NCI-H748 (cell line): ENCODE measurements around the gene TRIO.

Experiments
- DNase-seq: peaks from one replicate; lab custom pipeline; 2025; ENCODE audit not compliant: unreplicated experiment; lab: John Stamatoyannopoulos, UW

TRIO gene

GRCh38 chr5:14184725-14185124, 41.6 kb downstream of the TRIO start:
- DNase-seq, result no peak

GRCh38 chr5:14185326-14186058, 42.4 kb downstream of the TRIO start:
- DNase-seq, result no peak

- DNase-seq, result peak; percentile 37
Observed at GRCh38 chr5:14186059-14186830, 43.1 kb downstream of the TRIO start.

GRCh38 chr5:14187157-14187556, 44.0 kb downstream of the TRIO start:
- peak; percentile 33 for DNase-seq

GRCh38 chr5:14187660-14188059, 44.5 kb downstream of the TRIO start:
- peak; percentile 62 for DNase-seq

DNA sequence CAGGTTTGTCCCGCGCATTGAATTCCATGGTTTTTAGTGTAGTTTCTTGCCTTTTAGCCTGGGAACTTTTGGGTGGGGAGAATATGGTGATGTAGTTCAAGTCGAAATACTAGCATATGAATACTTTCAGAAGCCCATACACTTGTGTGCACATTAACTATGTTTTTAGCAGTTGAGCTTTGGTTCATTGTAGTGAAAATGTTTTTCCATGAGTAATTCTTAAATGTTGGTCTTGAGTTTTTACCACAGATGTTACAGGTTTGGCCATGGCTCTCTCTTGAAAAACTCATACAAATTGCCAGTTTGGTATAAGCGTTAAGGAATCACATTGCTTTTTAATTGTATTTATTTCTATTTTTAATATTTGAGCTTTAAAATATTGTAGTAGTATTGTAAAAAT, 45.6 kb downstream of the TRIO start:
- DNase-seq, result no peak

DNA sequence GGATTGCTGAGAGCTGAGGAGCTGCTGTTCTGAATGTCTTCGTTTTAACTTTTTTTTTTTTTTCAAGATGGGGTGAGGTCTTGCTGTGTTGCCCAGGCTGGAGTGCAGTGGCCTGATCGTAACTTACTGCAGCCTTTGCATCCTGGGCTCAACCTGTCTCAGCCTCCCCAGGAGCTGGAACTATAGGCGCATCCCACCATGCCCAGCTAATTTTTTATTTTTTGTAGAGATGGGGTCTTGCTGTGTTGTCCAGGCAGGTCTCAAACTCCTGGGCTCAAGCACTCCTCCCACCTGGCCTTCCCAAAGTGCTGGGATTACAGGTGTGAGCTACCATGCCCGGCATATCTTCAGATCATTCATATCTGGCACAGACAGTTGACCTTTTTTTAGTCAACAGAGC, 46.5 kb downstream of the TRIO start:
- DNase-seq, result no peak

- no peak for DNase-seq
Observed at GRCh38 chr5:14190194-14191164, 47.3 kb downstream of the TRIO start.

DNA sequence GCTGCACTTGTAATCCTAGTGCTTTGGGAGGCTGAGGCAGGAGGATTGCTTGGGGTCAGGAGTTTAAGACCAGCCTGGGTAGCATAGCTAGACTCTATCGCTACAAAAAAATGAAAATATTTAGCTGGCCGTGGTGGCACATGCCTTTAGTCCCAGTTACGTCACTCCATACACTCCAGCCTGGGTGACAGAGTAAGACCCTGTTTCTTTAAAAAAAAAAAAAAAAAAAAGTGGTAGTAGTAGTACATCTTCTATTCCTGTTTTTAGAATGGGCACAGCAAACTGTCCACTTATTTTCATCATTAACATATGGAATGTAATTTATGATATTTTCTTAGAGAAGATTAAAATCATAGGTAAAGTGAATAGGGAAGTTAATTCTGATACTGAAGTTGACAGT, 48.2 kb downstream of the TRIO start:
- no peak for DNase-seq

DNA sequence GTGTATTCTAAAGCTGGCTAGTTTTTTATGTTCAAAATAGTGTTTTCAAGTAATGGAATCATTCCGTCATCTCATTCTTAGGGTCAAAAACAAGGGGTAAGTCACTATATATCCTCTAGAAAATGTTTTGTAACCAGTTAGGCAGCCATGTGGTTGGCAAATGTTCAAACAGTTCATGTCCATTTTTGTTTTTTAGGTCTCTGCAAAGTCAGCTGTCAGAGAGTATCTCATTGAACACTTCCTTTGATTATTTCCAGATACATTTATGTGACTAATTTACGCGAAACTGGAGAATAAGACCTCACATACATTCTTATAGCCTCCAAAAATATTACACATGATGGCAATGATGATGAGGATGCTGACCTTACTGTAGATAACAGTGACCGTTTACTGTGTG, 50.4 kb downstream of the TRIO start:
- DNase-seq, result no peak

- no peak for DNase-seq
Observed at GRCh38 chr5:14195588-14195987, 52.4 kb downstream of the TRIO start.

DNA sequence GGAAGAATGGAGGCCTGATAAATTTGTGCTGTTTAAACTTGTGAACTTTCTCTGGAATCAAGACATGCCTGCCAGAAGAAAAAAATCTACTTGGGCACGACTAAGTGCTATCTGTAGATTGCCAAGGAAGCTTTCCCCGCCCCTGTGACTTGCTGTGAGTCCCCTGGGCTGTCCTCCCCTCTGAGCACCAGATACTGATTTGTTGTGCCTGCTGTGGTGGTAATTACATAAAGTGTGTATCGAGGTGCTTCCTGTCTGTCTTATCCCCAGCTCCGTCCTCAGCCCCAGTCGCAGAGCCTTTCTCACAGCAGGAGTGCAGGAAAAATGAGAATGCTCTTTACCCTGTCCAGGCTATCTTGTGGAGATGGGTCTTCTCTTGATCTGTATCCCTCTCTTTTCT, 53.9 kb downstream of the TRIO start:
- peak; percentile 59 for DNase-seq

- DNase-seq, result no peak
Observed at GRCh38 chr5:14199902-14200301, 56.8 kb downstream of the TRIO start.

GRCh38 chr5:14200312-14200990, 57.3 kb downstream of the TRIO start:
- DNase-seq, result peak; percentile 100

GRCh38 chr5:14201325-14202045, 58.3 kb downstream of the TRIO start:
- DNase-seq, result no peak

DNA sequence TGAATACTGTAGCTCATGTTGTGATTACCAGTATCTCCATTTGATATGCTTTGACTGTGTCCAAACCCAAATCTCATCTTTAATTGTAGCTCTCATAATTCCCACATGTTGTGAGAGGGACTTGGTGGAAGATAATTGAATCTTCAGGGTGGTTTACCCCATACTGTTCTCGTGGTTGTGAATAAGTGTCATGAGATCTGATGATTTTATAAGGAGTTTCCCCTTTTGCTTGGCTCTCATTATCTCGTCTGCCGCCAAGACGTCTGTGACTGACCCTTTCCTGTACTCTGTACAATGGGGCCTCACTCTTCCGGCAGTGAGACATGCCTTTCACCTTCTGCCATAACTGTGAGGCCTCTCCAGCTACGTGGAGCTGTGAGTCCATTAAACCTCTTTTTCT, 59.3 kb downstream of the TRIO start:
- DNase-seq, result no peak

GRCh38 chr5:14204011-14204670, 61.0 kb downstream of the TRIO start:
- no peak for DNase-seq

- peak; percentile 59 for DNase-seq
Observed at GRCh38 chr5:14204785-14205321, 61.7 kb downstream of the TRIO start.

DNA sequence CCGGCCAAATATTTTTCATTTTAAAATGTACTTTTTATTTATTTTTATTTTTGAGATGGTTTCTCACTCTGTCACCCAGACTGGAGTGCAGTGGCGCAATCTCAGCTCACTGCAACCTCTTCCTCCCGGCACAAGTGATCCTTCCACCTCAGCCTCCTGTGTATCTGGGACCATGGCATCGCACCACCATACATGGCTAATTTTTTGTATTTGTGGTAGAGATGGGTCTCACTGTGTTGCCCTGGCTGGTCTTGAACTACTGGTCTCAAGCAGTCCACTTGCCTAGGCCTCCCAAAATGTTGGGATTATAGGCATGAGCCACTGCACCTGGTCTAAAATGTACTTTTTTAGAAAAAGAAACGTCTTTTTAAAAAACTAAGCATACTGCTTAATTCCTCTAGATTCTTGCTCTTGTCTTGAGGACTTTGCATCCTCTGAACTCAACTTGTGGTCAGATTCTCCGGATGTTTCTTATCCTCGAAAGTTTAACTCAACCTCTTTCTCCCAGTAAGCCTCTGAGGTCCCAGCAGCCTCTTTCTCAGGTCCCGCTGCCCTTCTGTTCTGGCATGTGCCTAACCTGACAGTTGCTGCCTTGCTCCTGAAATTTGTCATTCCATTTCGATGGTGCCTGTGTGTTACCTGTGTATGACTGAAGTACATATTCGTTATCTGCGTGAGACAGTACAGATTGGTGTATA, 63.0 kb downstream of the TRIO start:
- DNase-seq, result no peak
